ENCODE data around the gene ARHGAP40.
"Not testable (repeated sequence)": the region's sequence is repeated elsewhere in the genome, so short reads cannot be mapped to it uniquely, and the experiment has no call there.

ARHGAP40 gene

GRCh38 chr20:38591474-38592410 lies 9.9 kb upstream of the ARHGAP40 start:
- Histone ChIP-seq H3K4ac (ENCODE audit: low read length) (no peak overlapping the region), H3K36me3 (replicated peaks in 1 of 2; ENCODE audit: control insufficient read depth in 2 of 2, insufficient read depth in 2 of 2, low read length in 2 of 2) (no peaks in the 10 kb centered on the region), H2BK12ac (ENCODE audit: low read length) (no peak overlapping the region), H3K14ac (ENCODE audit: low read length) (no peak overlapping the region), H3K27me3 (ENCODE audit: control insufficient read depth in 3 of 3, insufficient read depth in 3 of 3, low read depth in 1 of 3, low read length in 3 of 3) (peaks cover 0 to 5% (median 0%) of the 10 kb centered on the region in 3 experiments), H3K9ac (ENCODE audit: low read depth, low read length, poor library complexity) (no peak overlapping the region), H4K8ac (ENCODE audit: low read depth, low read length) (no peak overlapping the region), H2AK5ac (ENCODE audit: low read depth, low read length) (no peak overlapping the region), H2AFZ (ENCODE audit: low read length) (no peak overlapping the region), H3K4me3 (ENCODE audit: low read length in 2 of 2) (no peak overlapping the region), H3K4me2 (ENCODE audit: insufficient read depth, low read length, poor library complexity, severe bottlenecking) (no peak overlapping the region), H3K27ac (replicated peaks; ENCODE audit: low read length) (no peak overlapping the region), H3K79me1 (ENCODE audit: low read depth, low read length) (no peaks in the 10 kb centered on the region), H4K91ac (ENCODE audit: low read depth, low read length, poor library complexity) (no peak overlapping the region), H3K4me1 (ENCODE audit: control insufficient read depth in 2 of 2, insufficient read depth in 1 of 2, low read depth in 1 of 2, low read length in 2 of 2) (peaks cover 0 to 7% of the 10 kb centered on the region in 2 donors), H3K23ac (ENCODE audit: low read depth, low read length, poor library complexity) (peak overlapping the region; percentile 70), H2BK5ac (ENCODE audit: low read length) (no peak overlapping the region), H3K18ac (ENCODE audit: low read length) (no peak overlapping the region), H3K9me3 (replicated peaks in 1 of 2; ENCODE audit: control insufficient read depth in 2 of 2, insufficient read depth in 1 of 2, low read depth in 1 of 2, low read length in 2 of 2) (no peaks in the 10 kb centered on the region), H2BK120ac (ENCODE audit: low read depth, low read length) (no peak overlapping the region), H2BK15ac (ENCODE audit: low read length) (no peak overlapping the region)
- WGBS, 2 donors (ENCODE audit: extremely low coverage in 2 of 2, insufficient read length in 2 of 2, insufficient replicate concordance in 1 of 2) = no CpG with 5 or more reads among the region's 21 CpGs
- no peak for DNase-seq (ENCODE audit: low spot score)

- H3K9ac ChIP-seq (ENCODE audit: low read depth, low read length, poor library complexity); H3K4ac ChIP-seq (ENCODE audit: low read length); H3K4me3 ChIP-seq (ENCODE audit: low read length in 2 of 2); H3K9me3 ChIP-seq (replicated peaks in 1 of 2; ENCODE audit: control insufficient read depth in 2 of 2, insufficient read depth in 1 of 2, low read depth in 1 of 2, low read length in 2 of 2); H3K27ac ChIP-seq (replicated peaks; ENCODE audit: low read length); H3K27me3 ChIP-seq (ENCODE audit: control insufficient read depth in 3 of 3, insufficient read depth in 3 of 3, low read depth in 1 of 3, low read length in 3 of 3); H2BK120ac ChIP-seq (ENCODE audit: low read depth, low read length); H3K4me1 ChIP-seq (ENCODE audit: control insufficient read depth in 2 of 2, insufficient read depth in 1 of 2, low read depth in 1 of 2, low read length in 2 of 2); DNase-seq (ENCODE audit: low spot score); H4K8ac ChIP-seq (ENCODE audit: low read depth, low read length); H2BK5ac ChIP-seq (ENCODE audit: low read length); H2AFZ ChIP-seq (ENCODE audit: low read length); H3K79me1 ChIP-seq (ENCODE audit: low read depth, low read length); H2AK5ac ChIP-seq (ENCODE audit: low read depth, low read length); H3K4me2 ChIP-seq (ENCODE audit: insufficient read depth, low read length, poor library complexity, severe bottlenecking); H3K36me3 ChIP-seq (replicated peaks in 1 of 2; ENCODE audit: control insufficient read depth in 2 of 2, insufficient read depth in 2 of 2, low read length in 2 of 2); H3K18ac ChIP-seq (ENCODE audit: low read length); H2BK15ac ChIP-seq (ENCODE audit: low read length); H3K23ac ChIP-seq (ENCODE audit: low read depth, low read length, poor library complexity); H4K91ac ChIP-seq (ENCODE audit: low read depth, low read length, poor library complexity); H2BK12ac ChIP-seq (ENCODE audit: low read length); H3K14ac ChIP-seq (ENCODE audit: low read length): not testable (repeated sequence)
- no CpG with 5 or more reads among the region's 3 CpGs for WGBS, 2 donors (ENCODE audit: extremely low coverage in 2 of 2, insufficient read length in 2 of 2, insufficient replicate concordance in 1 of 2)
These were observed 9.2 kb upstream of the ARHGAP40 start for GRCh38 chr20:38592411-38592790.

GRCh38 chr20:38594281-38594680 lies 7.3 kb upstream of the ARHGAP40 start:
- not testable (repeated sequence) for H3K14ac ChIP-seq (ENCODE audit: low read length); H3K4ac ChIP-seq (ENCODE audit: low read length); H3K27ac ChIP-seq (replicated peaks; ENCODE audit: low read length); H3K9ac ChIP-seq (ENCODE audit: low read depth, low read length, poor library complexity); H2BK12ac ChIP-seq (ENCODE audit: low read length); H4K91ac ChIP-seq (ENCODE audit: low read depth, low read length, poor library complexity); H2BK15ac ChIP-seq (ENCODE audit: low read length); H4K8ac ChIP-seq (ENCODE audit: low read depth, low read length); H2BK5ac ChIP-seq (ENCODE audit: low read length); H3K4me3 ChIP-seq (ENCODE audit: low read length in 2 of 2); H3K4me1 ChIP-seq (ENCODE audit: control insufficient read depth in 2 of 2, insufficient read depth in 1 of 2, low read depth in 1 of 2, low read length in 2 of 2); H3K18ac ChIP-seq (ENCODE audit: low read length); H3K9me3 ChIP-seq (replicated peaks in 1 of 2; ENCODE audit: control insufficient read depth in 2 of 2, insufficient read depth in 1 of 2, low read depth in 1 of 2, low read length in 2 of 2); H3K23ac ChIP-seq (ENCODE audit: low read depth, low read length, poor library complexity); H2AFZ ChIP-seq (ENCODE audit: low read length); H2AK5ac ChIP-seq (ENCODE audit: low read depth, low read length); H3K79me1 ChIP-seq (ENCODE audit: low read depth, low read length); H2BK120ac ChIP-seq (ENCODE audit: low read depth, low read length); H3K4me2 ChIP-seq (ENCODE audit: insufficient read depth, low read length, poor library complexity, severe bottlenecking); DNase-seq (ENCODE audit: low spot score); H3K36me3 ChIP-seq (replicated peaks in 1 of 2; ENCODE audit: control insufficient read depth in 2 of 2, insufficient read depth in 2 of 2, low read length in 2 of 2)
- H3K27me3 ChIP-seq (ENCODE audit: control insufficient read depth in 3 of 3, insufficient read depth in 3 of 3, low read depth in 1 of 3, low read length in 3 of 3) = peaks cover 0 to 12% (median 0%) of the 10 kb centered on the region in 3 experiments
- no CpG with 5 or more reads among the region's 12 CpGs for WGBS, 2 donors (ENCODE audit: extremely low coverage in 2 of 2, insufficient read length in 2 of 2, insufficient replicate concordance in 1 of 2)

- H2BK15ac ChIP-seq (ENCODE audit: low read length); DNase-seq (ENCODE audit: low spot score); H3K9ac ChIP-seq (ENCODE audit: low read depth, low read length, poor library complexity); H3K4ac ChIP-seq (ENCODE audit: low read length); H3K27ac ChIP-seq (replicated peaks; ENCODE audit: low read length); H3K23ac ChIP-seq (ENCODE audit: low read depth, low read length, poor library complexity); H4K91ac ChIP-seq (ENCODE audit: low read depth, low read length, poor library complexity); H2BK120ac ChIP-seq (ENCODE audit: low read depth, low read length); H3K9me3 ChIP-seq (replicated peaks in 1 of 2; ENCODE audit: control insufficient read depth in 2 of 2, insufficient read depth in 1 of 2, low read depth in 1 of 2, low read length in 2 of 2); H3K79me1 ChIP-seq (ENCODE audit: low read depth, low read length); H4K8ac ChIP-seq (ENCODE audit: low read depth, low read length); H3K18ac ChIP-seq (ENCODE audit: low read length); H3K4me2 ChIP-seq (ENCODE audit: insufficient read depth, low read length, poor library complexity, severe bottlenecking); H2BK5ac ChIP-seq (ENCODE audit: low read length); H3K36me3 ChIP-seq (replicated peaks in 1 of 2; ENCODE audit: control insufficient read depth in 2 of 2, insufficient read depth in 2 of 2, low read length in 2 of 2); H3K4me3 ChIP-seq (ENCODE audit: low read length in 2 of 2); H2AFZ ChIP-seq (ENCODE audit: low read length); H2AK5ac ChIP-seq (ENCODE audit: low read depth, low read length); H3K4me1 ChIP-seq (ENCODE audit: control insufficient read depth in 2 of 2, insufficient read depth in 1 of 2, low read depth in 1 of 2, low read length in 2 of 2); H3K14ac ChIP-seq (ENCODE audit: low read length); H2BK12ac ChIP-seq (ENCODE audit: low read length): not testable (repeated sequence)
- WGBS, 2 donors (ENCODE audit: extremely low coverage in 2 of 2, insufficient read length in 2 of 2, insufficient replicate concordance in 1 of 2) = no CpG with 5 or more reads among the region's 15 CpGs
- H3K27me3 ChIP-seq (ENCODE audit: control insufficient read depth in 3 of 3, insufficient read depth in 3 of 3, low read depth in 1 of 3, low read length in 3 of 3) = peaks cover 0 to 28% (median 2%) of the 10 kb centered on the region in 3 experiments
These were observed 5.7 kb upstream of the ARHGAP40 start for GRCh38 chr20:38595886-38596285.

Data from neuronal stem cell (in vitro differentiated cells).